ENCODE measurements around the gene TK2.

TK2 gene

GRCh38 chr16:66489385-66489784 lies 60.5 kb downstream of the TK2 start:
- no peak overlapping the region for H3K4me3 ChIP-seq (ENCODE audit: low read depth, low read length)
- TF ChIP-seq, protein P1, sequence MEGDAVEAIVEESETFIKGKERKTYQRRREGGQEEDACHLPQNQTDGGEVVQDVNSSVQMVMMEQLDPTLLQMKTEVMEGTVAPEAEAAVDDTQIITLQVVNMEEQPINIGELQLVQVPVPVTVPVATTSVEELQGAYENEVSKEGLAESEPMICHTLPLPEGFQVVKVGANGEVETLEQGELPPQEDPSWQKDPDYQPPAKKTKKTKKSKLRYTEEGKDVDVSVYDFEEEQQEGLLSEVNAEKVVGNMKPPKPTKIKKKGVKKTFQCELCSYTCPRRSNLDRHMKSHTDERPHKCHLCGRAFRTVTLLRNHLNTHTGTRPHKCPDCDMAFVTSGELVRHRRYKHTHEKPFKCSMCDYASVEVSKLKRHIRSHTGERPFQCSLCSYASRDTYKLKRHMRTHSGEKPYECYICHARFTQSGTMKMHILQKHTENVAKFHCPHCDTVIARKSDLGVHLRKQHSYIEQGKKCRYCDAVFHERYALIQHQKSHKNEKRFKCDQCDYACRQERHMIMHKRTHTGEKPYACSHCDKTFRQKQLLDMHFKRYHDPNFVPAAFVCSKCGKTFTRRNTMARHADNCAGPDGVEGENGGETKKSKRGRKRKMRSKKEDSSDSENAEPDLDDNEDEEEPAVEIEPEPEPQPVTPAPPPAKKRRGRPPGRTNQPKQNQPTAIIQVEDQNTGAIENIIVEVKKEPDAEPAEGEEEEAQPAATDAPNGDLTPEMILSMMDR (IDR thresholded peaks at IDR 0.05; ENCODE audit: borderline replicate concordance, insufficient read depth, low read depth, low read length): no peak

GRCh38 chr16:66488505-66488904 lies 61.4 kb downstream of the TK2 start:
- no peak overlapping the region for H3K4me3 ChIP-seq (ENCODE audit: low read depth, low read length)
- TF ChIP-seq, protein P1 (IDR thresholded peaks at IDR 0.05; ENCODE audit: borderline replicate concordance, insufficient read depth, low read depth, low read length): no peak

GRCh38 chr16:66487580-66488275 lies 62.2 kb downstream of the TK2 start:
- H3K4me3 ChIP-seq (ENCODE audit: low read depth, low read length): no peak overlapping the region
- TF ChIP-seq, protein P1 (IDR thresholded peaks at IDR 0.05; ENCODE audit: borderline replicate concordance, insufficient read depth, low read depth, low read length): no peak

DNA sequence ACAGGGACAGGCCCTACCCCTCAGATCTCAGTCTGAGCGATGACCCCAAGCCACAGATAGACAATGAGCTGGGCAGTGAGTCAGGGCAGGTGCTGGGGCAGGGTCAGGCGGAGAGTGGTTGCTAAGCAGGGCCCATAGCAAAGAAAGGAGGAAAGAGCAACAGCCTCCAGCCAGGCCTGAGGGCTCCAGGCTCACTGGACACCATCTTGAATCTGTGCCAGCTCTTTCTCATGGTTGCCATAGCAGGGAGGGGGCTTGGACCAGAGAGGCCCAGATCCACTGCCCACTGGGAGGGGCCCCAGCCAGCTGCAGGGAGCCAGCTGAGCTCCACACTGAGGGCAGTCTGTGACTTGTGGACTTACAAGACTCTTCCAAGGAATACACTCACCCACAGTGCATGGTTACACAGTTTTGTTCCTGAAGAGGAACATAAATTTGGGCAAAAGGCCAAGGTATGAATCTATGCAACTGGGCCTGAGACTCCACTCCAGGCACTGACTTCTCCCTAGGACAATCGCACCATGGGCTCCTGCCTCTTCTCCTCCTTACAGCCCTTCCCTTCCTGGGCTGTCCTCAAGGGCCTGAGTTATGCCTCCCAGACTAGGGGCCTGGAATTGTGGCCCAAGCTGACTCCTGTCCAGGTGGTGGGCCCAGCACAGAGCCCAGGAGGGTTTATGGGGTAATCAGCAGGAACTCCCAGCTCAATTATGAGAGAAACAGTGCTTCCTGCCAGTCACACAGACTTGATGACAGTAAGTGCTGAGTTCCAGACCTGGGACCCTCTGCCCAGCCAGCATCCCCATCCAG lies 62.9 kb downstream of the TK2 start:
- H3K4me3 ChIP-seq (ENCODE audit: low read depth, low read length): no peak overlapping the region
- TF ChIP-seq, protein P1 (IDR thresholded peaks at IDR 0.05; ENCODE audit: borderline replicate concordance, insufficient read depth, low read depth, low read length): no peak

GRCh38 chr16:66486199-66486772 lies 63.6 kb downstream of the TK2 start:
- TF ChIP-seq, protein P1 (IDR thresholded peaks at IDR 0.05; ENCODE audit: borderline replicate concordance, insufficient read depth, low read depth, low read length): no peak
- no peak overlapping the region for H3K4me3 ChIP-seq (ENCODE audit: low read depth, low read length)

GRCh38 chr16:66485376-66485775 lies 64.5 kb downstream of the TK2 start:
- TF ChIP-seq, protein P1 (IDR thresholded peaks at IDR 0.05; ENCODE audit: borderline replicate concordance, insufficient read depth, low read depth, low read length): no peak
- no peak overlapping the region for H3K4me3 ChIP-seq (ENCODE audit: low read depth, low read length)

Data from GM12875 (cell line).